ENCODE data around the gene HPCAL1. TPM values are rescaled to one million over a fixed set of nuclear protein-coding genes. Genes with fewer than 3 reads are reported as not detected.

The HPCAL1 gene
- total RNA-seq, 1 donor from 2014 or later, result 17.3 TPM

DNA sequence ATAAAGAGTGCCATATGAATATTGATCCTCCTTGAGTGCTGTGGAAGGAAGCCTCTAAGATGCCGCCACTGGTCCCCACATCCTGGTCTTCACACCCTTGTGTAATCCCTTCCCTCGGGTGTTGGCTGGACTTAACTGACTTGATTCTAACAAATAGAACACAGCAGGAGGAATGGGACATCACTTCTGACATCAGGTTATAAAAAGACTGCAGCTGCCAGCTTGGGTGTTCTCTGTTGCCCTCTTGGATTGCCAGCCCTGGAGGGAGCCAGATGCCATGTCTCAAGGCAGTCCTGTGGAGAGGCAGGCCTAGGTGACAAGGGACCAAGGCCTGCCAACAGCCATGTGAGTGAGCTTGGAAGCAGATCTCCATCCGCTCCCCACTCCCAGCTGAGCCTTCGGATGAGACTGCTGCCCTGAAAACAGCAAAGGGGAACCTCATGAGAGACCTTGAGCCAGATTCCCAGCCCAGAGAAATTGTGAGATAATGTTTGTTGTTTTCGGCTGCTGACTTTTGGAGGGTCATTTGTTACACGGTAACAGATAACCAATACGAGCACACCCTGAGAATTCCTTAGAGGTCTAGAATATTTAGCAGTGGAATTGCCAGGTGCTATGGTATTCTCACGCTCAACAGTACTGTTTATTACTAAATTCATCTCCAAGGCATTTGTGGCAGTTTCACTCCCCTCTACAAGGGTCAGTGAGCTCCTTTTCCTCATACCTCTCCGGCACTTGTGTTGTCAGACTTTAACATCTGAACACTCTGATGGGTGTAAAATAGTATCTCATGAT lies 32.5 kb downstream of the HPCAL1 start:
- H3K9me3 Mint-ChIP-seq, result no peaks in the 10 kb centered on the region
- no peak for DNase-seq (ENCODE audit: low read depth, low spot score)
- H3K4me3 Mint-ChIP-seq, result no peak overlapping the region
- H3K27ac Mint-ChIP-seq (ENCODE audit: unreplicated experiment), result no peak overlapping the region
- H3K36me3 Mint-ChIP-seq (ENCODE audit: low read depth), result peaks cover 4% of the 10 kb centered on the region
- no peaks in the 10 kb centered on the region for H3K27me3 Mint-ChIP-seq (ENCODE audit: low read depth)
- TF ChIP-seq CTCF (conservative IDR thresholded peaks at IDR 0.05), result no peak
- H3K4me1 Mint-ChIP-seq, result peaks cover 31% of the 10 kb centered on the region

DNA sequence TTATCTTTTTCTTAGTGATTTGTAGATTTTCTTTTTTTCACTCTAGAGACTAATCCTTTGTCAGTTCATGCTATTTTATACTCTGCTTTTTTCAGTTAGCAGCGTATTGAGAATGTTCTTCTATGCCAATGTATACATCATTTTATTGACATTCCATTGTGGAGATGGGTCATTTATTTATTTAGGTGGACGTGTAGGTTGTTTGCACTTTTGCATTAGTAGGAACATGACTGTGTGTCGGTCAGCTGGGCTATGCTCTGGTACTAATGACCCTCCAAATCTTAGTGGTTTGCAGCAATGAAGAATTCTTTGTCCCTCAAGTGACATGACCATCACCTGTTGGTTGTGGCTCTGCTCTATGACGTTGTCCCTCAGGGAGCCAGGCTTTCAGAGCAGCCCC lies 33.6 kb downstream of the HPCAL1 start:
- Mint-ChIP-seq H3K9me3 (no peaks in the 10 kb centered on the region), H3K36me3 (ENCODE audit: low read depth) (peaks cover 4% of the 10 kb centered on the region), H3K4me3 (no peak overlapping the region), H3K4me1 (peaks cover 24% of the 10 kb centered on the region), H3K27me3 (ENCODE audit: low read depth) (no peaks in the 10 kb centered on the region), H3K27ac (ENCODE audit: unreplicated experiment) (peak overlapping the region; percentile 77)
- no peak for TF ChIP-seq CTCF (conservative IDR thresholded peaks at IDR 0.05)
- DNase-seq (ENCODE audit: low read depth, low spot score), result no peak

DNA sequence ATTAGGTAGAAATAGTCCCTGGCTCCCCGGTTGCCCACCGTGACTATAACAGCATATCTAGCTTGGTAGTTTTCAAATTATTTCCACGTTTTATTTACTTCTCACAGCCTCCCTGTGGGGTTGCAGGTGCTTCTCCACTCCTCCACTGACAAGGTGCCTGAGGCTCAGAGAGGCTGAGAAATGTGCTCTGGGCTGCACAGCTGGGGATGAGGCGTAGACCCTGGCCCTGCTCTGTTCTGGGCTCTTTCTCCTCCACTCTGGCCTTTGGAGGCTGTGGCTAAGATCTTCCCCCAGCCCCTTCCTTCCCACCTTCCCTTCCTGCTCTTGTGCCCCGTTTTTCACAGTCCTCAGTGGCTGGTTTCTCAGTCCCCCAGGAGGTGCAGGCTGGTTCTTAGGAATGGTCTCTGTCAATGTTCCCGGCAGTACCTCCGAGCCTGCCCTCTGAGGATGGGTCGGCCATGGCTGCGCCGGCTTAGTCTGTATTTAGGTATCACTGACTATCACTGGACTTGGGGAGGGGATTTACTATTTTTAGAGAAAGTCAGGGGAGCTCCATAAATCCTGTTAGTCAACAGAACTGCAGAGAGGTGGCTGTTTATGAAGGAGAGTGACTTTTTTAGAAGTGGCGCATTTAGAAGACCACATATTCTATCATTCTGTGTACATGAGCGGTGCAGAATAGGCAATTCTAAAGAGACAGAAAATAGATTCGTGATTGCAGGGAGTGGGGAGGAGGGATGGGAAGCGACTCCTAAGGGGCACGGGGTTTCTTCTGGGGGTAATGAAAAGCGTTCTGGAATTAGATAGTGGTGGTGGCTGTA lies 35.0 kb downstream of the HPCAL1 start:
- TF ChIP-seq CTCF (conservative IDR thresholded peaks at IDR 0.05), result no peak
- H3K4me3 Mint-ChIP-seq, result no peak overlapping the region
- no peak for DNase-seq (ENCODE audit: low read depth, low spot score)
- H3K27ac Mint-ChIP-seq (ENCODE audit: unreplicated experiment), result no peak overlapping the region
- H3K36me3 Mint-ChIP-seq (ENCODE audit: low read depth), result peaks cover 4% of the 10 kb centered on the region
- no peaks in the 10 kb centered on the region for H3K9me3 Mint-ChIP-seq
- H3K27me3 Mint-ChIP-seq (ENCODE audit: low read depth), result no peaks in the 10 kb centered on the region
- peaks cover 12% of the 10 kb centered on the region for H3K4me1 Mint-ChIP-seq

GRCh38 chr2:10338270-10339188 lies 35.8 kb downstream of the HPCAL1 start:
- peaks cover 4% of the 10 kb centered on the region for H3K36me3 Mint-ChIP-seq (ENCODE audit: low read depth)
- DNase-seq (ENCODE audit: low read depth, low spot score), result no peak
- H3K4me1 Mint-ChIP-seq, result peaks cover 5% of the 10 kb centered on the region
- TF ChIP-seq CTCF (conservative IDR thresholded peaks at IDR 0.05), result no peak
- H3K4me3 Mint-ChIP-seq, result no peak overlapping the region
- H3K27me3 Mint-ChIP-seq (ENCODE audit: low read depth), result no peaks in the 10 kb centered on the region
- H3K9me3 Mint-ChIP-seq, result no peaks in the 10 kb centered on the region
- no peak overlapping the region for H3K27ac Mint-ChIP-seq (ENCODE audit: unreplicated experiment)

Data from neural crest cell (in vitro differentiated cells).